ENCODE results near the gene TKT.

DNA sequence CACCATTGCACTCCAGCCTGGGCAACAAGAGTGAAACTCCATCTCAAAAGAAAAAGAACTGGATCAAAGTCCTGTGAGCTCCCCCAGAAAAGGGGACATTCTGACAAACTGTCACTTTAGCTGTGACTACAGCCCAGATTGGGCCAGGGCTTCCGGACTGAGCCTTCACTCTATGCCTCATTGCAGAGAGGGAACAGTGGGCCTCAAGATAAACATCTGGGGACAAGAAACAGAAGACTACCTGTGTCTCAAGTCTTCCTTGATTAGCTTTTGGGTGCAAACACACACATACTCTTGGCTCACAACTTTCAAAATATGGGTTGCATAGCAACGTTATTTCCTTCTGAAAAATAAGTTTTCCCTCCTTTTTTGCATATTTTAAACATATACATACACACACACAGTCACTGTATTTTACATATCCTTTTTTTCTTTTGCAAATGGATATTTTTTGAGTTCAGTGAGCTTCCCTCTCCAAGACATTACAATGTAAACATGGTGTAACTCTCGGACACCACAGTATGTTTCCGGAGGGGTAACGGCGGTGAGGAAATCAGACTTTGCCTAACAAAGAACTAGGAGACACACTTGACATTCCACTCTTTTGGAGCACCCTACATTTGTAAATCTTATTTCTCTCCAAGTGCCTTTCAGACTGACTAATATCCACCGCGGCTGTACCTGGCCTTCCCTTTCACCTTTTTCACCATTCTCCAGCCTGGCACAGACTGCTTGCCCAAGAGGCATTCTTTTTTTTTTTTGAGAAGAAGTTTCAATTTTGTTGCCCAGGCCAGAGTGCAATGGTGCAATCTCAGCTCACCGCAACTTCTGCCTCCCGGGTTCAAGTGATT lies 3.5 kb downstream of the TKT start:
- TF ChIP-seq POLR2A (IDR thresholded peaks at IDR 0.05; ENCODE audit: low read depth, low read length) = no peak
- TF ChIP-seq POLR2AphosphoS5 (IDR thresholded peaks at IDR 0.05; ENCODE audit: low read depth, low read length) = no peak
